Fibroblast of lung (primary cell): ENCODE measurements around the gene CXCL5. TPM values are rescaled to one million over a fixed set of nuclear protein-coding genes. Genes with fewer than 3 reads are reported as not detected.

Experiments
- DNase-seq, 2 donors: peaks; one replicate each; pipeline versions ENCODE4 v3.0.0 to v3.0.0-alpha.2; 2010; ENCODE audit warnings: low read depth in 2 of 2
- H2AFZ ChIP-seq: 2 replicates; pipeline ENCODE4 v1.5.1; 2012; ENCODE audit warnings: low read length, control low read depth, inconsistent platforms
- H3K27ac ChIP-seq: 2 replicates; pipeline ENCODE4 v1.5.1; 2011; ENCODE audit warnings: low read length, control low read depth; ENCODE audit not compliant: insufficient read depth
- H3K27me3 ChIP-seq: 2 replicates; pipeline ENCODE4 v1.5.1; 2011; ENCODE audit warnings: mild to moderate bottlenecking, low read length; ENCODE audit not compliant: control insufficient read depth, insufficient read depth
- H3K36me3 ChIP-seq: 2 replicates; pipeline ENCODE4 v1.5.1; 2011; ENCODE audit warnings: low read length; ENCODE audit not compliant: control insufficient read depth, insufficient read depth
- H3K4me1 ChIP-seq: 2 replicates; pipeline ENCODE4 v1.5.1; 2011; ENCODE audit warnings: low read length; ENCODE audit not compliant: control insufficient read depth, insufficient read depth; ENCODE audit errors: extremely low read depth
- H3K4me2 ChIP-seq: 2 replicates; pipeline ENCODE4 v1.5.1; 2011; ENCODE audit warnings: low read length, control low read depth; ENCODE audit not compliant: insufficient read depth; ENCODE audit errors: extremely low read depth
- H3K4me3 ChIP-seq, 4 experiments: fragments of 200-600 bp in 1 of 4; sonication (generic) in 1 of 4; replicated peaks in 1 of 4; 2 replicates each; pipeline ENCODE4 v1.5.1; 2011 to 2016; ENCODE audit warnings: low read length in 4 of 4, low read depth in 3 of 4, mild to moderate bottlenecking in 3 of 4, control low read depth in 2 of 4, inconsistent platforms in 1 of 4, mixed read lengths in 1 of 4; ENCODE audit not compliant: insufficient read depth in 1 of 4; ENCODE audit errors: control extremely low read depth in 1 of 4
- H3K79me2 ChIP-seq: 2 replicates; pipeline ENCODE4 v1.5.1; 2012; ENCODE audit warnings: mild to moderate bottlenecking, low read length, inconsistent platforms; ENCODE audit not compliant: control insufficient read depth, insufficient read depth
- H3K9ac ChIP-seq: 2 replicates; pipeline ENCODE4 v1.5.1; 2011; ENCODE audit warnings: mild to moderate bottlenecking, low read length, control low read depth; ENCODE audit not compliant: insufficient read depth
- H3K9me3 ChIP-seq: 2 replicates; pipeline ENCODE4 v1.5.1; 2012; ENCODE audit warnings: low read depth, low read length; ENCODE audit not compliant: control insufficient read depth, insufficient read depth
- H4K20me1 ChIP-seq: 2 replicates; pipeline ENCODE4 v1.5.1; 2011; ENCODE audit warnings: low read length; ENCODE audit not compliant: control insufficient read depth, insufficient read depth; ENCODE audit errors: extremely low read depth
- EZH2 ChIP-seq: IDR thresholded peaks from 2 replicates; pipeline ENCODE4 v1.5.1; 2012; ENCODE audit warnings: low read length, control low read depth, mild to moderate bottlenecking; ENCODE audit errors: missing control alignments
- polyA plus RNA-seq, 2 donors: library from polyadenylated mRNA; depleted of rRNA in 1 of 2; stranded (reverse) in 1 of 2; unstranded in 1 of 2; fragments of >200 nt; gene quantifications; 2 replicates each; pipeline ENCODE4 v1.2.1, GENCODE V29; 2011 to 2012; ENCODE audit warnings: missing spikeins in 1 of 2
- total RNA-seq: library from RNA; depleted of rRNA; stranded (reverse); fragments of >200 nt; gene quantifications from 2 replicates; pipeline ENCODE4 v1.2.1, GENCODE V29; 2014
- TF ChIP-seq, protein P1 (sequence below), 2 donors: IDR thresholded peaks in 1 of 2; conservative IDR thresholded peaks in 1 of 2; 1 replicate in 1 of 2; 2 replicates in 1 of 2; pipeline ENCODE4 v1.5.1; 2011 to 2012; ENCODE audit warnings: low read length in 2 of 2, control low read depth in 1 of 2, inconsistent platforms in 1 of 2, low read depth in 1 of 2, mild to moderate bottlenecking in 1 of 2

The CXCL5 gene
- total and polyA plus RNA-seq, 2 donors (not counting 1 experiment from before 2014, with no cell fraction given), result 0.24 to 0.66 TPM

DNA sequence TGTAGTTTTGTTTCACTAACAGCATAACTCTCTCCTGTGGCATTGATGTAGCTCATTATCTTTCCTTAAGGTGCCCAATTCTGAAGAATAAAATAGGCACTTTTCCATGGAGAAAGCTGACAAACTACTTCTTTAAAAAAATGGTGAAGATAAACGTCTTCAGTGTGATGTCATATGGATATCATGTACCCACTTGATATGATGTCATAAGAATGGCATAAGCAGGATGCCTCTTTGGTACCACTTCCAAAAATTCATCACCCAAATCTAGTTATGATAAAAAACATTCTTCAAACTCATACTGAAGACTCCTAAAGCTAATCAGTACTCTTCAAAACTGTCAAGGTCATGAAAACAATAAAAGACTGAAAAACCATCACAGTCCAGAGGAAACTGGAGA, 42.9 kb upstream of the CXCL5 start:
- H3K27ac ChIP-seq, result no peak overlapping the region
- H3K4me2 ChIP-seq, result no peak overlapping the region
- no peak overlapping the region for H2AFZ ChIP-seq
- H3K9me3 ChIP-seq, result no peaks in the 10 kb centered on the region
- peaks cover 2% of the 10 kb centered on the region for H3K4me1 ChIP-seq
- TF ChIP-seq, protein P1, sequence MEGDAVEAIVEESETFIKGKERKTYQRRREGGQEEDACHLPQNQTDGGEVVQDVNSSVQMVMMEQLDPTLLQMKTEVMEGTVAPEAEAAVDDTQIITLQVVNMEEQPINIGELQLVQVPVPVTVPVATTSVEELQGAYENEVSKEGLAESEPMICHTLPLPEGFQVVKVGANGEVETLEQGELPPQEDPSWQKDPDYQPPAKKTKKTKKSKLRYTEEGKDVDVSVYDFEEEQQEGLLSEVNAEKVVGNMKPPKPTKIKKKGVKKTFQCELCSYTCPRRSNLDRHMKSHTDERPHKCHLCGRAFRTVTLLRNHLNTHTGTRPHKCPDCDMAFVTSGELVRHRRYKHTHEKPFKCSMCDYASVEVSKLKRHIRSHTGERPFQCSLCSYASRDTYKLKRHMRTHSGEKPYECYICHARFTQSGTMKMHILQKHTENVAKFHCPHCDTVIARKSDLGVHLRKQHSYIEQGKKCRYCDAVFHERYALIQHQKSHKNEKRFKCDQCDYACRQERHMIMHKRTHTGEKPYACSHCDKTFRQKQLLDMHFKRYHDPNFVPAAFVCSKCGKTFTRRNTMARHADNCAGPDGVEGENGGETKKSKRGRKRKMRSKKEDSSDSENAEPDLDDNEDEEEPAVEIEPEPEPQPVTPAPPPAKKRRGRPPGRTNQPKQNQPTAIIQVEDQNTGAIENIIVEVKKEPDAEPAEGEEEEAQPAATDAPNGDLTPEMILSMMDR (conservative IDR thresholded peaks at IDR 0.05 in 1 of 2, IDR thresholded peaks at IDR 0.05 in 1 of 2; ENCODE audit: low read depth in 1 of 2, low read length in 2 of 2), result no peak
- no peak for TF ChIP-seq EZH2
- no peaks in the 10 kb centered on the region for H3K36me3 ChIP-seq
- no peaks in the 10 kb centered on the region for H3K79me2 ChIP-seq
- no peaks in the 10 kb centered on the region for H4K20me1 ChIP-seq
- H3K4me3 ChIP-seq, result no peak overlapping the region
- no peaks in the 10 kb centered on the region for H3K27me3 ChIP-seq
- no peak for DNase-seq
- H3K9ac ChIP-seq, result no peak overlapping the region

DNA sequence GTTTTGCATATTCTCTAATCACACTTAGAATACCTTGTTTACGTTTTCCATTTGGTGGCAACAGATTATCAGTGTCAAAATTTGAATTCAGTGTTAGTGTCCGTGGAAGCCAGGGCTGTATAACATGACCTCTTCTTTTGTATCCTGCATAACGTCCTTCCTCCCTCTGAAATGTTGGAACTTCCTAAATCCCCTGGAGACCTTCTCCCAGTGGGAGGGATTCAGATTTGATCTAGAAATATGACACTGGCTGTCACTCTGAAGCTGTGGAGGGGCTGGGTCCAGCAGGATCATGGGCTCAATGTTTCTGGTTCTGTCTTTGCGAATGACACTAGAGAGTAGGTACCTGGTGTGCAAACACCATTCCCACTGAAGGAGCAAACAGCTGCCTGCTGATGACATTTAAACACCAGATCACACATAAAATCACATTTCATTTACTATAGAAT, 40.9 kb upstream of the CXCL5 start:
- Histone ChIP-seq H3K9me3 (no peaks in the 10 kb centered on the region), H3K27ac (peak overlapping the region; percentile 76), H3K36me3 (no peaks in the 10 kb centered on the region), H3K9ac (peak overlapping the region; percentile 70), H4K20me1 (no peaks in the 10 kb centered on the region), H3K4me1 (no peaks in the 10 kb centered on the region), H3K4me3 (peak overlapping the region; percentile 71 to 93 (median 82)), H3K79me2 (no peaks in the 10 kb centered on the region), H3K4me2 (peak overlapping the region; percentile 64), H3K27me3 (no peaks in the 10 kb centered on the region), H2AFZ (peak overlapping the region; percentile 92)
- TF ChIP-seq, protein P1 (conservative IDR thresholded peaks at IDR 0.05 in 1 of 2, IDR thresholded peaks at IDR 0.05 in 1 of 2; ENCODE audit: low read depth in 1 of 2, low read length in 2 of 2), result no peak
- DNase-seq, result peak in 1 of 2 donors; percentile 28

DNA sequence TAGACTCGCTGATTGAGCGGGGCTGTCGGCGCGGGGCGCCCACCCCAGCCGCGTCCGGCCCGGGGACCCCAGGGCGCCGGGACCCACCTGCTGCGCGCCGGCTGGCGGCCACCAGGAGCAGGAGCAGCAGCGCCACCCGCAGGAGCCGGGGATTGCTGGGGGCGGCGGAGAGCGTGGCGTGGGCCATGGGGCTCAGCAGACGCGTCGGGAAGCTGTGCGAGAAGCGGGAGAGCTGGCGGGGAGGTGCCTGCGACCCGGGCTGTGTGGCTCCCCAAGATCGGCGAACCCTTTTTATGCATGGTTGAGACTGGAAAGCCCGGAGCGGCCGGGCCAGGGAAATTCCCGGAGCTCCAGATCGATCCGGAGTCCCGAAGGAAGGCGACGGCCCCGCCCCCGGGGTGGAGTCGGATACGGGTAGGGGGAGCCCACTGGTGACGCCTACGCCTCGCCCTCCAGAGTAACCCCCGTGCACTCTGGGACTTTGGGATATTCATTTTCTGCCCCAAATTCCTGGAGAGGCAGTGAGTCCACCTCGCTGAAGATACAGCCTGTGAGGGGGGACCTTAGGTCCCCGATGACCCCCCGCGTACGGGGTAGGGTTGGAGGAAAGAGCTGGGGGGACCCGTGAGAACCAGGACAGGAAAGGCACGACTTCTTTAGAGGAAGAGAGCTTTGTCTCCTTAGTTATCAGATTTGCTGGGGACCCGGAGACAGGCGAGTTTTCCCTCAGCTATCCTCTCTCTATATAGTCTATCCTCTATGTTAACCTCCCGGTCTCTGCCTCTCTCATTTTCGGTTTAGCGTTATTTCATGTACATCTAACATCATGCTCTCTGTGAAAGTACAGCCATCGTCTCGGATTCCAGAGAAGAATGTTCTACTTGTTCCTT, 40.2 kb upstream of the CXCL5 start, which contains the start of gene CXCL3:
CXCL3 (minus strand) TSS at position 265 of the 890 bp plus-strand sequence; CDS start at position 187, 78 bp downstream.
- Histone ChIP-seq H3K27me3 (no peaks in the 10 kb centered on the region), H3K9ac (peak within 1 kb of the TSS; percentile 70), H2AFZ (peak within 1 kb of the TSS; percentile 92), H3K4me3 (peak within 1 kb of the TSS; percentile 71 to 93 (median 82)), H3K4me2 (peak within 1 kb of the TSS; percentile 79), H3K79me2 (no peaks in the 10 kb centered on the region), H3K27ac (peak within 1 kb of the TSS; percentile 76), H4K20me1 (no peaks in the 10 kb centered on the region), H3K36me3 (no peaks in the 10 kb centered on the region), H3K9me3 (no peaks in the 10 kb centered on the region), H3K4me1 (no peaks in the 10 kb centered on the region)
- DNase-seq, result peak; percentile 40 to 72
- TF ChIP-seq, protein P1 (conservative IDR thresholded peaks at IDR 0.05 in 1 of 2, IDR thresholded peaks at IDR 0.05 in 1 of 2; ENCODE audit: low read depth in 1 of 2, low read length in 2 of 2), result no peak
- TF ChIP-seq EZH2, result no peak
